Activated CD8-positive, alpha-beta memory T cell treated with anti-CD3 and anti-CD28 coated beads for 36 hours (primary cell): ENCODE measurements around the gene RBBP6. TPM values are rescaled to one million over a fixed set of nuclear protein-coding genes. Genes with fewer than 3 reads are reported as not detected.

ENCODE experiments used
- CTCF ChIA-PET: fragments of 350-600 bp; sonication (Branson Sonifier 250); formaldehyde crosslinking; loops from one replicate; lab custom pipeline; 2021; ENCODE audit warnings: antibody characterized with exemption; lab: Charles Lee
- POLR2A ChIA-PET: fragments of 350-600 bp; sonication (Branson Sonifier 250); formaldehyde crosslinking; loops from one replicate; lab custom pipeline; 2021; ENCODE audit warnings: antibody characterized with exemption; lab: Charles Lee
- total RNA-seq, 2 experiments: library from RNA; stranded (reverse); gene quantifications; one replicate each; pipeline ENCODE4 v1.2.3, GENCODE V29; 2021

RBBP6 gene
- total RNA-seq, 2 experiments from 2014 or later = 52.0 to 52.6 TPM

- CTCF ChIA-PET = no interaction called here
Measured at GRCh38 chr16:24520983-24521382, 18.4 kb upstream of the RBBP6 start.

GRCh38 chr16:24522751-24523150 lies 16.6 kb upstream of the RBBP6 start:
- ChIA-PET POLR2A (no interaction called here), CTCF (no interaction called here)

More at GRCh38 chr16:24520983-24521382, 18.4 kb upstream of the RBBP6 start:
- POLR2A ChIA-PET = interaction anchor here (0.5 kb wide), 1 partner anchor 674 kb away, joined by 7 read pairs; no protein-coding TSS in a partner anchor

DNA sequence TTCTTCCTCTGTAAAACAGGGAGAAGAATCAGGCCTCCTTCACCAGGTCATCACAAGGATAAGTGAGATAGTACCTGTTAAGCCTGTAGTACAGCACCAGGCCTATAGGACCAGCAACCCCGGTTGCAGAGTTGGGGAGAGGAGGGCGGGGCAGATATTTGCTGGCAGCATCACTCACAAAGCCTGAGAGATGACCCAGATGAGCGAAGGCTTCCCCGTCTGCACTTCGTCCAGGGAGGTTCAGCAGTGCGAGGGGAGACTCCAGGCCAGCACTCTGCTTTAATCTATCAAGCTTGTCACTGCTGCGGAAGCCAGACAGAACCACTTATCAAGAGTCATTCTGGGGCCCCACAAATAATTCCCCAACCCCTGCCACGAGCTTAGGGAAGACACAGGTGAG lies 15.8 kb upstream of the RBBP6 start:
- ChIA-PET POLR2A (no interaction called here), CTCF (interaction anchor here (1.5 kb wide), 1 partner anchor 15 kb away, joined by 3 read pairs; the partner anchor contains the start of gene RBBP6)

DNA sequence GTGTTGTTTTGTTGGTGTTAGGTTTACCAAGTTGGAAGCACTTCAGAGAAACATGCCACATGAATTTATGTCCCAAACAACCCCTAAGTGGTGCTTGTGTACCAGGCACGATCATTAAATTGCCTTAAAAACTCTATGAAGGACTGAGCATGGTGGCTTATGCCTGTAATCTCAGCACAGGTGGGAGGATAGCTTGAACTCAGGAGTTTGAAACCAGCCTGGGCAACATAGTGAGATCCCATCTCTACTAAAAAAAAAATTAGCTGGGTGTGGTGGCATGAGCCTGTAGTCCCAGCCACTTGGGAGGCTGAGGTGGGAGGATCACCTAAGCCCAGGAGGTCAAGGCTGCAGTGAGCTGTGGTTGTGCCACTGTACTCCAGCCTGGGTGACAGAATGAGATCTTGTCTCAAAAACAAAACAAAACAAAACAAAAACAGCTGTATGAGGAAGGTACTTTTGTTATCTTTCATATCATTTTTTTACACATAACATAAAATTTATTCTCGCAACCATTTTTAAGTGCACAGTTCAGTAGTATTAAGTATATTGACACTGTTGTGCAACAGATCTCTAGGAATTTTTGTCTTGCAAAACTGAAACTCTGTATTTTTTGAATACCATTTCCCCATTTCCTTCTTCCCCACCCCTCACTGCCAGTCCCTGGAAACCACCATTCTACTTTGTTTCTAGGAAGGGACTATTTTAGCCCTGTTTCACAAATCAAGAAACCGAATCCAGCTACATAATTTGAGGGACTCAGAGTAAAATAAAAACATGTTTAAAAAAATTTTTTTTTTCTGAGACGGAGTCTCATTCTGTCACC lies 14.3 kb upstream of the RBBP6 start:
- CTCF ChIA-PET = no interaction called here
- POLR2A ChIA-PET = no interaction called here

DNA sequence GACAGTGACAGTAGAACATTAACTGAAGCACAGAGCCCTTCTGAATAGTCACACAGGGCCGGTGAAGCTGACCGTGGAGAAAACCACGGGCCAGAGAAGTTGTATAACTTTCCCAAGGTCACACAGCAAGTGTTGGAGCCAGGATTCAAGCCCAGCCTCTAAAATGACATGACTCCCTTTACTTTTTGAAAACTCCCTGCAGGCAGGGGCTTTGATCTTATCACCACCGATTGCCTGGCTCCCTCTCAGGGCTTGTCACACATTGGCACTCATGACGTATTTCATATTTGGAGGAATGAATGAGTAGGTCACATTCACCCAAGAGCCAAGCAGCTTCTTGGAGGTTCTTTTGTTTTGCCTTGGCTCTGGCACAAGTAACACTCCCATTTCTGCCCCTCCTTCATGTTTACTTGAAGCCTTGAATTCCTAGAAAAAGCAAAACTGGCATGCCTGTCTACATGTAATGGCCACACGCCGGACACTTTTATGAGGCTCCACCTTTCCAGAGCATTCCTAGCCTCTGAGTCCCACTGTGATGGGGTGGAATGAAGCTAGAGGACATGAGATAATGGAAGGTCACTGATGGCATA lies 13.3 kb upstream of the RBBP6 start:
- POLR2A ChIA-PET = no interaction called here
- CTCF ChIA-PET = no interaction called here

- POLR2A ChIA-PET = interaction anchor here (0.7 kb wide), 1 partner anchor 12 kb away, joined by 3 read pairs; no protein-coding TSS in a partner anchor
Measured at GRCh38 chr16:24526701-24527495, 12.5 kb upstream of the RBBP6 start.

GRCh38 chr16:24531166-24531565 lies 8.2 kb upstream of the RBBP6 start:
- ChIA-PET POLR2A (no interaction called here), CTCF (no interaction called here)

More at GRCh38 chr16:24526701-24527495, 12.5 kb upstream of the RBBP6 start:
- CTCF ChIA-PET = interaction anchor here (0.6 to 1.6 kb wide), 2 partner anchors 9 to 12 kb away, joined by 3 to 4 read pairs; no protein-coding TSS in a partner anchor

DNA sequence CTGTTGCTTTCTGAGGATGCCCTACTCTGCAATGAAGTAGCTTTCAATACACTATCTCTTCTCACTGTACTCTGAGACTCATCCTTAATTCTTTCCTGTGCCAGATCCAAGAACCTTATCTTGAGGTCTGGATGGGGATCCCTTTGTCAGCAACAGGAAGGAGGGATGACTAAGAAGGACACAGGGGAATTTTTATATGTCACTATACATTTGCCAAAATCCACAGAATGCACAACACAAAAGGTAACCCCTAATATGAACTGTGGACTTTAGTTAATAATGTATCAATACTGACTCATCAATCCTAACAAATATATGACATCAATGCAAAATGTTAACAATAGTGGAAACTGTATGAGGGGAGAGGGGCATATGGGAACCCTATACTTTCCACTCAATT lies 4.7 kb upstream of the RBBP6 start:
- POLR2A ChIA-PET = no interaction called here
- CTCF ChIA-PET = no interaction called here

- POLR2A ChIA-PET = no interaction called here
Measured at GRCh38 chr16:24535827-24536226, 3.5 kb upstream of the RBBP6 start.

DNA sequence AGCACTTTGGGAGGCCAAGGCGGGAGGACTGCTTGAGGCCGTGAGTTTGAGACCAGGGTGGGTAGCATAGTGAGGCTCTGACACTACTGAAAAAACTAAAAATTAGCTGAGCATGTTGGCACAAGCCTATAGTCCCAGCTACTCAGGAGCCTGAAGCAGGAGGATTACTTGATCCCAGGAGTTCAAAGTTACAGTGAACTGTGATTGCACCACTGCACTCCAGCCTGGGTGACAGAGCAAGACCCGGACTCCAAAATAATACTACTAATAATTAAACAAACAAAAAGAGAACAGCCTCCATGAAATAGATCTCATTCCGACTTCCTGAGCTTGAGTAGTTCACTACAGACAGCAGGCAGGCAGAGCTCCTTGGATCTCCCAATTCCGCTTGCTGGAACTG lies 2.7 kb upstream of the RBBP6 start:
- CTCF ChIA-PET = interaction anchor here (2.1 kb wide), 1 partner anchor 19 kb away, joined by 8 read pairs; no protein-coding TSS in a partner anchor
- POLR2A ChIA-PET = no interaction called here

More at GRCh38 chr16:24535827-24536226, 3.5 kb upstream of the RBBP6 start:
- CTCF ChIA-PET = interaction anchor here (0.6 to 2.1 kb wide), 3 partner anchors 9 to 283 kb away, joined by 3 to 8 read pairs (median 3); no protein-coding TSS in a partner anchor

DNA sequence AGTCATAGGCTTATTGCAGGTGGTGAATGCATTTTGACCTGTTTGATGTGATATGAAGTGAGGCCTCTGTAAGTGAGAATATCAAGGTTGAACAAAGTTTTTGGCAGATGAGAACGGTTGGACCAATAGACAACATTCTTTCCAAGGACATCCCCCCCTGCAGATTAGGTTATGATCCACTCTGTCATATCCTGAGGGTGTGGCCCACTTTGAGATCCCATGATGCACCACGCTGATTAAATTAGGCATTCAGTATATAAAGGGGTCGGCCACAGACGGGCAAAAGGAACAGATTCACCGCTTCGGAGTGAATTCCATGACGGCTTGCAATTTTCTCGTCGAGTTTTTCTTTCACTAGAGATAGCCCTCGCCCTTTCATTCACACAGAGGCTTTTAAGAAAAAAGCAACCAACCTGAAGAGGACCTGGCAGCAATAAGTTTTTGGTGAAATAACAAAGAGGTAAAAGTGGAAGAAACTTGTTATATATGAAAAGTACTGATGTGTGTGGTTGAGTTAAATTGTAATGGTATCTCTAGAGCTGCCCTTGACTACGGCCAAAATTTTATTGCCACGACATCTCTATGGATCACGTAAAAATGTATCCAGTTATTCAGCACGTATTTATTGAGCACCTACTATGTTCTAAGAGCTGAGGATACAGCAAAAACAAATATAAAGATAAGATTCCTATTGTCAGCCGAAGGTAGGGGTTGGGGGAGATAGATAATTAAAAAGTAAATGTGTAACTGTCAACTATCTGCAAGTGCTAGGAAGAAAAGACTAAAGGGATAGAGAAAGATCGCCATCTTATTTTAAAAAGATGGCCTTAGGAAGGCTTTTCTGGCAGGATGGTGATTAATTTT lies 1.7 kb upstream of the RBBP6 start:
- ChIA-PET POLR2A (interaction anchor here (0.6 kb wide), 1 partner anchor 30 kb away, joined by 5 read pairs; no protein-coding TSS in a partner anchor), CTCF (interaction anchor here (1.2 to 2.1 kb wide), 2 partner anchors 16 to 21 kb away, joined by 3 to 8 read pairs; no protein-coding TSS in a partner anchor)

GRCh38 chr16:24538756-24539294 lies 541 bp upstream of the RBBP6 start:
- ChIA-PET CTCF (interaction anchor here (1.2 to 1.6 kb wide), 3 partner anchors 15 to 130 kb away, joined by 3 to 4 read pairs (median 3); no protein-coding TSS in a partner anchor), POLR2A (interaction anchor here (0.6 kb wide), 2 partner anchors 12 to 31 kb away, joined by 3 to 5 read pairs; no protein-coding TSS in a partner anchor)

GRCh38 chr16:24539850-24540601 lies 660 bp downstream of the RBBP6 start:
- ChIA-PET POLR2A (interaction anchor here (1.2 kb wide), 1 partner anchor 123 kb away, joined by 4 read pairs; no protein-coding TSS in a partner anchor), CTCF (interaction anchor here (1.6 kb wide), 1 partner anchor 129 kb away, joined by 4 read pairs; no protein-coding TSS in a partner anchor)

DNA sequence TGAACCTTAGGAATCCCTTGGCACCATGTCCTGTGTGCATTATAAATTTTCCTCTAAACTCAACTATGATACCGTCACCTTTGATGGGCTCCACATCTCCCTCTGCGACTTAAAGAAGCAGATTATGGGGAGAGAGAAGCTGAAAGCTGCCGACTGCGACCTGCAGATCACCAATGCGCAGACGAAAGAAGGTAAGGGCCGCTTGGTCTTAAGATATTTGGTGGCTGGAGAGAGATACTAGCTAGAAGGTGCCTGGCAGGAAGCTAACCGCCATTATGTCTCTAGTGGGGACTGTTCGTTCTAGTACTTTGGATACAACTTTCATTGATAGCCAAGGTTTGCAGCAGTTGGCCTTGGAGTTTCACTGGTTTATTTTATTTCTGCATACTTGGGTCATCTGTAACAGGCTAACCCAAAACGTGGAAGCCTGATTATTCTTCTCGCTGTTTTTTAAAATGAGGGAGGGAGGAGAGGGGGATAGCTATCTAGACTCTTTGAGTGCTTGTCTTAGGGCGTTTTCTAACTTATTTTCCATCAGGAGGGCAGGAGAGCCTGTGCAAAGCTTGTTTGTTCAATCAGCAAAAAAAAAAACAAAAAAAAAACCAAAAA lies 1.3 kb downstream of the RBBP6 start:
- ChIA-PET CTCF (no interaction called here), POLR2A (interaction anchor here (0.6 to 1.7 kb wide), 4 partner anchors 123 to 899 kb away, joined by 3 to 4 read pairs (median 4); no protein-coding TSS in a partner anchor)

DNA sequence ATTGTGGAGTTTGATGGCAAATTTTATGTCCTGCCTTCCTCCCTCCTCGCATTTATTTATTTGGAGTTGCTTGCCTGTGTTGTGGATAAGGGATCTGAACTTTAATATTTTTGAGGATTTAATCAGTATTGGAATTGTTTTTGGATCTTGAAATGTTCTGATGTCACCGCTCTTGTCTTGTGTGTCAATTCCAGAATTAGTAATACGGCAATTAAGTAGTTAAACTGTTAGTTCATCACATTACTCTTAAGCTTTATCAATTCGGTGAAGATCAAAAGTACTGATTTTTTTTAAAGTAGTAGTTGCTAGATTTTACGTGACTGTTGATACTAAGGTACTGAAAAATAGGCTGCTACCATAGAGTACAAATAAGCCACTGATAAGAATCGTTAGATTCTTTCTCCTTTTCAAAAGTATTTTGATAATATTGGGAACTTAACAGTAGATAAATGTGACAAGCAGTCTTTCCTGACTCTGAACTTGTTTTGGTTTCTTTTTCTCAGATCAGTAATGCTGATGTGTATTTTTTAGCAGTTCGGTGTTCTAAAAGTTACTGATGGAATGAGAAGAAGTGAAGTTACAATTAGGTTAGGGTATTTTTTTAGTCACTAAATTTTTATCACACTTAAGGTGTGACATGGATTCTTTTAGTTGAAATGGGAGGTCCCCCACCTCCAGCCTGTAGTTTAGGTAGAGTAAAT lies 2.0 kb downstream of the RBBP6 start:
- CTCF ChIA-PET = no interaction called here
- POLR2A ChIA-PET = interaction anchor here (0.6 to 1.7 kb wide), 4 partner anchors 122 to 899 kb away, joined by 3 to 4 read pairs (median 4); no protein-coding TSS in a partner anchor

- POLR2A ChIA-PET = no interaction called here
- CTCF ChIA-PET = interaction anchor here (1.4 kb wide), 1 partner anchor 27 kb away, joined by 3 read pairs; no protein-coding TSS in a partner anchor
Measured at GRCh38 chr16:24543949-24544348, 4.6 kb downstream of the RBBP6 start.
